ENCODE data around the gene PCDHA12.
"Not testable (repeated sequence)": the region's sequence is repeated elsewhere in the genome, so short reads cannot be mapped to it uniquely, and the experiment has no call there.

PCDHA12 gene

GRCh38 chr5:140875085-140876065 lies at the start of gene PCDHA12:
PCDHA12 (plus strand) TSS chr5:140875308; CDS start chr5:140875473, 165 bp downstream.
- TF ChIP-seq CTCF (IDR thresholded peaks at IDR 0.05): peak; percentile 37
- TF ChIP-seq ZFX (IDR thresholded peaks at IDR 0.05; ENCODE audit: borderline replicate concordance): no peak
- H3K27ac ChIP-seq: no peak within 1 kb of the TSS

GRCh38 chr5:140827704-140828361 lies 47.3 kb upstream of the PCDHA12 start, which contains the start of gene PCDHA6:
PCDHA6 (plus strand) TSS chr5:140827960; CDS start chr5:140828092, 132 bp downstream.
- H3K27ac ChIP-seq: no peak within 1 kb of the TSS
- TF ChIP-seq CTCF (IDR thresholded peaks at IDR 0.05): no peak
- TF ChIP-seq ZFX (IDR thresholded peaks at IDR 0.05; ENCODE audit: borderline replicate concordance): no peak

- H3K27ac ChIP-seq: no peak overlapping the region
- TF ChIP-seq CTCF (IDR thresholded peaks at IDR 0.05) (no peak), ZFX (IDR thresholded peaks at IDR 0.05; ENCODE audit: borderline replicate concordance) (no peak)
Observed at GRCh38 chr5:140828362-140828737, 46.8 kb upstream of the PCDHA12 start.

- H3K27ac ChIP-seq: not testable (repeated sequence)
Observed at GRCh38 chr5:140829511-140830501, 45.3 kb upstream of the PCDHA12 start.

GRCh38 chr5:140833993-140834392 lies 41.1 kb upstream of the PCDHA12 start, which contains the start of gene PCDHA7:
PCDHA7 (plus strand) TSS chr5:140834269; CDS start chr5:140834384, 115 bp downstream.
- TF ChIP-seq CTCF (IDR thresholded peaks at IDR 0.05) (no peak), ZFX (IDR thresholded peaks at IDR 0.05; ENCODE audit: borderline replicate concordance) (no peak)
- no peak within 1 kb of the TSS for H3K27ac ChIP-seq

- H3K27ac ChIP-seq: not testable (repeated sequence)
Observed at GRCh38 chr5:140834439-140835008, 40.6 kb upstream of the PCDHA12 start.

- H3K27ac ChIP-seq: no peak overlapping the region
- TF ChIP-seq ZFX (IDR thresholded peaks at IDR 0.05; ENCODE audit: borderline replicate concordance): no peak
- no peak for TF ChIP-seq CTCF (IDR thresholded peaks at IDR 0.05)
Observed at GRCh38 chr5:140835622-140836510, 39.2 kb upstream of the PCDHA12 start.
